HCT116 (cell line): ENCODE measurements around the gene LILRB1. TPM values are rescaled to one million over a fixed set of nuclear protein-coding genes. Genes with fewer than 3 reads are reported as not detected.
"Not testable (repeated sequence)": the region's sequence is repeated elsewhere in the genome, so short reads cannot be mapped to it uniquely, and the experiment has no call there.

ENCODE experiments used
- ATAC-seq: fragments of 200-7000 bp; cut with Tn5 transposase; 2 replicates; pipeline ENCODE4 v1.9.1; 2020; ENCODE audit warnings: mild to moderate bottlenecking, moderate library complexity
- BruUV-seq: library from RNA; stranded (reverse); fragments of 400-500 nt; replicated peaks from 2 replicates; lab custom pipeline; 2021; lab: Mats Ljungman, UMichigan
- CTCF ChIA-PET: fragments of 300-600 bp; sonication (Branson Sonifier 250); formaldehyde crosslinking; loops from one replicate; lab custom pipeline; 2021; ENCODE audit warnings: antibody characterized with exemption; lab: Charles Lee
- POLR2A ChIA-PET: fragments of 300-600, 350-600 bp; sonication (Branson Sonifier 250); formaldehyde crosslinking; loops from one replicate; lab custom pipeline; 2021; ENCODE audit warnings: antibody characterized with exemption; lab: Charles Lee
- RAD21 ChIA-PET, 2 experiments: fragments of 300-600 bp; sonication (Branson Sonifier 250); formaldehyde crosslinking; loops; one replicate each; lab custom pipeline; 2023; ENCODE audit warnings: low total read pairs in 2 of 2; ENCODE audit not compliant: uncharacterized antibody in 2 of 2, unreplicated experiment in 2 of 2, low non-redundant PET in 1 of 2; lab: Charles Lee
- DNase-seq: peaks from one replicate; pipeline ENCODE4 v3.0.0-alpha.2; 2010; ENCODE audit warnings: low read depth, low spot score
- H2AFZ ChIP-seq: fragments of 200-600 bp; shearing (Covaris generic), sonication (generic); 2 replicates; pipeline ENCODE4 v1.6.1; 2017; ENCODE audit warnings: low read depth, mixed run types, mixed read lengths, antibody characterized with exemption, low read length; ENCODE audit not compliant: poor library complexity, severe bottlenecking
- H3K27ac ChIP-seq: 2 replicates; pipeline ENCODE4 v1.5.1; 2012; ENCODE audit warnings: low read depth, low read length
- H3K27me3 ChIP-seq: fragments of 200-600 bp; sonication (generic); 2 replicates; pipeline ENCODE4 v1.6.1; 2016; ENCODE audit warnings: mixed run types, low read length, mixed read lengths; ENCODE audit not compliant: insufficient read depth
- H3K36me3 ChIP-seq, 2 experiments: fragments of 200-500 bp in 1 of 2; fragments of 200-600 bp in 1 of 2; sonication (Bioruptor generic) in 1 of 2; sonication (generic) in 1 of 2; 2 replicates each; pipeline versions ENCODE4 v1.5.1 to v1.6.1; 2014 to 2016; ENCODE audit warnings: low read length in 2 of 2, inconsistent platforms in 1 of 2, mixed read lengths in 1 of 2, mixed run types in 1 of 2; ENCODE audit not compliant: insufficient read depth in 2 of 2, control insufficient read depth in 1 of 2
- H3K4me1 ChIP-seq, 2 experiments: fragments of 200-600 bp in 1 of 2; sonication (generic) in 1 of 2; 2 replicates each; pipeline versions ENCODE4 v1.5.1 to v1.6.1; 2012 to 2017; ENCODE audit warnings: low read length in 2 of 2, inconsistent platforms in 1 of 2, mild to moderate bottlenecking in 1 of 2, mixed read lengths in 1 of 2, mixed run types in 1 of 2, moderate library complexity in 1 of 2; ENCODE audit not compliant: insufficient read depth in 2 of 2, control insufficient read depth in 1 of 2
- H3K4me2 ChIP-seq: fragments of 200-600 bp; sonication (generic); 2 replicates; pipeline ENCODE4 v1.6.1; 2017; ENCODE audit warnings: mixed run types, low read length, mixed read lengths
- H3K4me3 ChIP-seq, 2 experiments: fragments of 200-600 bp in 1 of 2; sonication (generic) in 1 of 2; replicated peaks in 1 of 2; 2 replicates each; pipeline ENCODE4 v1.5.1; 2011 to 2016; ENCODE audit warnings: low read length in 2 of 2, control low read depth in 1 of 2, low read depth in 1 of 2, mild to moderate bottlenecking in 1 of 2, mixed read lengths in 1 of 2, mixed run types in 1 of 2
- H3K79me2 ChIP-seq: fragments of 200-600 bp; sonication (generic); 2 replicates; pipeline ENCODE4 v1.6.1; 2017; ENCODE audit warnings: mild to moderate bottlenecking, mixed run types, low read length, moderate library complexity, mixed read lengths; ENCODE audit not compliant: insufficient read depth
- H3K9ac ChIP-seq: fragments of 200-600 bp; sonication (generic); 2 replicates; pipeline ENCODE4 v1.6.1; 2016; ENCODE audit warnings: low read length, mixed read lengths
- H3K9me2 ChIP-seq: fragments of 200-600 bp; sonication (generic), shearing (Covaris generic); 2 replicates; pipeline ENCODE4 v1.6.1; 2017; ENCODE audit warnings: mixed run types, mild to moderate bottlenecking, moderate library complexity; ENCODE audit not compliant: insufficient read depth
- H3K9me3 ChIP-seq, 2 experiments: fragments of 200-500 bp in 1 of 2; fragments of 200-600 bp in 1 of 2; sonication (Bioruptor generic) in 1 of 2; sonication (generic) in 1 of 2; 2 replicates each; pipeline ENCODE4 v1.6.1; 2014 to 2017; ENCODE audit warnings: low read length in 2 of 2, mixed read lengths in 2 of 2, inconsistent platforms in 1 of 2, low read depth in 1 of 2, mild to moderate bottlenecking in 1 of 2, mixed run types in 1 of 2, moderate library complexity in 1 of 2; ENCODE audit not compliant: control insufficient read depth in 1 of 2, insufficient read depth in 1 of 2
- H4K20me1 ChIP-seq: fragments of 200-600 bp; sonication (generic), shearing (Covaris generic); 2 replicates; pipeline ENCODE4 v1.6.1; 2017; ENCODE audit warnings: mixed run types, mild to moderate bottlenecking, moderate library complexity; ENCODE audit not compliant: insufficient read depth
- CBX3 ChIP-seq: IDR thresholded peaks from 2 replicates; pipeline ENCODE4 v1.6.1; 2012; ENCODE audit warnings: low read depth
- JUND ChIP-seq: IDR thresholded peaks from 2 replicates; pipeline ENCODE4 v1.6.1; 2012
- ZFX ChIP-seq: fragments of 450-650 bp; IDR thresholded peaks from 2 replicates; pipeline ENCODE4 v1.6.1; 2017
- ZNF274 ChIP-seq: fragments of 200-500 bp; sonication (Bioruptor generic); IDR thresholded peaks from 2 replicates; pipeline ENCODE4 v1.6.1; 2014; ENCODE audit warnings: mild to moderate bottlenecking, low read depth, low read length, inconsistent platforms
- intact Hi-C: fragments of 100-400 bp; cut with micrococcal nuclease; formaldehyde crosslinking; loops from 2 replicates; pipeline ENCODE4 v1.10.0; 2022
- total RNA-seq: library from RNA; stranded (reverse); gene quantifications from one replicate; pipeline ENCODE4 v1.2.1, GENCODE V29; 2021; ENCODE audit not compliant: unreplicated experiment
- TF ChIP-seq, protein P1 (sequence below): IDR thresholded peaks from 2 replicates; pipeline ENCODE4 v1.6.1; 2012

Gene LILRB1
- total RNA-seq, 1 experiment from 2014 or later = not detected

DNA sequence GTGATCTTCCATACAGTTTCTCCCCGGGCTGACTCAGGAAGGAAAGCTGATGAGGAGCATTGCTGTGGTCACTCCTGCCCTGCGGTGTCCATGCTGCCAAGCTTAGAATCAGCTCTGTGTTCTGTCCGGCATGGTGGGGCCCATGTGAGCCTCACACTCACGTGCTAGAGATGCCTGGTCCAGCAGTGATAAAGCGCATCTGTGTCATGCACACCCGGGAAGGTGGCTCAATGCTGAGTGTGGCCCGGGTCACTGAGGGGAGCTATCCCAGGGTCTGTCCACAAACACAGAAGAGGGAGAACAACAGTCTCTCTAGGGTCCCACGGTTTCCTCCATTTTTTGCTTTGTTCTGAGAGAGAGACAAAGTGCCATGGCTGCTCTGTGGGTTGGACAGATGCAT, 3.5 kb upstream of the LILRB1 start:
- intact Hi-C loops = no loop called here
- BruUV-seq = no TSS peak
- POLR2A ChIA-PET = no interaction called here

DNA sequence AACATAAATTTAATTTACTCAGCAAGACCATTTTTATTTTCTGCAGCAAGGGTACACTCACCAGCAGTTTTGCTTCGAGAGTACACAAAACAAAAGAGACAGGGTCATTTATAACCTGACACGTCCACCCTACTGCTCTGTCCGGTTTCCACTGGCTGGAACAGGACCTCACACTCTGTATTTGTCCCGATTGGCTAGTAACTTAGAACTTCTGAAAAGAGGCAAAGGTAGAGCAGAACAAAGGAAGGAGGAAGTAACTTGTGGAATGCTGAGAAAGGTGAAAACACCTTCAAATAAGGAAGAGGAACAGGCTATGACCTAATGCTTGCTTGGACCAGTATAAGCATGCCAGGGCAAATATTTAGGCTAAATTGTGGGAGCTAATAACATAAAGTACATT, 2.4 kb upstream of the LILRB1 start:
- DNase-seq, H3K9me2 ChIP-seq, H3K79me2 ChIP-seq, H3K9me3 ChIP-seq, H2AFZ ChIP-seq, H3K27ac ChIP-seq, H3K36me3 ChIP-seq, H3K9ac ChIP-seq, H3K4me1 ChIP-seq, POLR2A ChIA-PET, H4K20me1 ChIP-seq, intact Hi-C loops, ATAC-seq, RAD21 ChIA-PET, CTCF ChIA-PET, BruUV-seq, H3K4me3 ChIP-seq, H3K4me2 ChIP-seq: not testable (repeated sequence)
- H3K27me3 ChIP-seq = peaks cover 39% of the 10 kb centered on the region

More for the DNA sequence above, 3.5 kb upstream of the LILRB1 start:
- H3K4me3 ChIP-seq = no peak overlapping the region
- H4K20me1 ChIP-seq = no peaks in the 10 kb centered on the region
- no peak for TF ChIP-seq CBX3
- TF ChIP-seq ZFX = no peak
- no peak for TF ChIP-seq JUND
- TF ChIP-seq, protein P1, sequence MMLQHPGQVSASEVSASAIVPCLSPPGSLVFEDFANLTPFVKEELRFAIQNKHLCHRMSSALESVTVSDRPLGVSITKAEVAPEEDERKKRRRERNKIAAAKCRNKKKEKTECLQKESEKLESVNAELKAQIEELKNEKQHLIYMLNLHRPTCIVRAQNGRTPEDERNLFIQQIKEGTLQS = no peak
- no peak for TF ChIP-seq ZNF274
- H3K27ac ChIP-seq = no peak overlapping the region
- no peak for DNase-seq
- H2AFZ ChIP-seq = no peak overlapping the region
- H3K27me3 ChIP-seq = peaks cover 43% of the 10 kb centered on the region
- H3K9me3 ChIP-seq = no peaks in the 10 kb centered on the region
- H3K36me3 ChIP-seq = no peaks in the 10 kb centered on the region
- H3K9me2 ChIP-seq = no peaks in the 10 kb centered on the region
- H3K9ac ChIP-seq = no peak overlapping the region
- H3K4me2 ChIP-seq = no peak overlapping the region
- ChIA-PET CTCF (no interaction called here), RAD21 (no interaction called here)
- H3K4me1 ChIP-seq = no peaks in the 10 kb centered on the region
- H3K79me2 ChIP-seq = no peaks in the 10 kb centered on the region
- no peak for ATAC-seq
